WTC11 (cell line): ENCODE measurements around the gene CCDC34. TPM values are rescaled to one million over a fixed set of nuclear protein-coding genes. Genes with fewer than 3 reads are reported as not detected.

Source experiments
- ATAC-seq: fragments of 200-7000 bp; cut with Tn5 transposase; 2 replicates; pipeline ENCODE4 v1.10.0; 2021; ENCODE audit warnings: mild to moderate bottlenecking, moderate library complexity
- CTCF ChIA-PET: fragments of 300-600 bp; sonication (Branson Sonifier 250); formaldehyde crosslinking; loops from one replicate; lab custom pipeline; 2021; ENCODE audit warnings: antibody characterized with exemption; lab: Charles Lee
- POLR2A ChIA-PET: fragments of 350-600 bp; sonication (Branson Sonifier 250); formaldehyde crosslinking; loops from one replicate; lab custom pipeline; 2021; ENCODE audit warnings: antibody characterized with exemption; lab: Charles Lee
- DNase-seq: peaks from one replicate; pipeline ENCODE4 v3.0.0; 2021; ENCODE audit warnings: low spot score
- H3K27ac Mint-ChIP-seq: 2 replicates; pipeline ENCODE4 v1.8.0; 2021; ENCODE audit warnings: mixed read lengths
- H3K27me3 Mint-ChIP-seq: 2 replicates; pipeline ENCODE4 v1.8.0; 2021; ENCODE audit warnings: low read depth, mild to moderate bottlenecking, moderate library complexity, mixed read lengths
- H3K36me3 Mint-ChIP-seq: 2 replicates; pipeline ENCODE4 v1.8.0; 2021; ENCODE audit warnings: mixed read lengths
- H3K4me1 Mint-ChIP-seq: 2 replicates; pipeline ENCODE4 v1.8.0; 2022; ENCODE audit warnings: mixed read lengths
- H3K4me3 Mint-ChIP-seq: 2 replicates; pipeline ENCODE4 v1.8.0; 2021; ENCODE audit warnings: mild to moderate bottlenecking, moderate library complexity, mixed read lengths
- H3K9me3 Mint-ChIP-seq: 2 replicates; pipeline ENCODE4 v1.8.0; 2021; ENCODE audit warnings: mixed read lengths
- AFF4 ChIP-seq: sonication (generic); formaldehyde crosslinking; IDR thresholded peaks from 2 replicates; pipeline ENCODE4 v1.8.1; 2023; ENCODE audit warnings: mild to moderate bottlenecking, missing genetic modification reagents, borderline replicate concordance
- ATF6 ChIP-seq: sonication (generic); formaldehyde crosslinking; IDR thresholded peaks from 2 replicates; pipeline ENCODE4 v1.8.1; 2023; ENCODE audit warnings: mild to moderate bottlenecking, missing genetic modification reagents
- CDX4 ChIP-seq: fragments of 250-450 bp; sonication (Bioruptor Pico); IDR thresholded peaks from 2 replicates; pipeline ENCODE4 v1.9.0; 2021; ENCODE audit warnings: moderate library complexity, mild to moderate bottlenecking, inconsistent platforms, borderline replicate concordance
- CREM ChIP-seq: sonication (generic); formaldehyde crosslinking; IDR thresholded peaks from 2 replicates; pipeline ENCODE4 v1.8.1; 2022; ENCODE audit warnings: mild to moderate bottlenecking, missing genetic modification reagents, moderate library complexity
- EMX1 ChIP-seq: fragments of 250-450 bp; sonication (Bioruptor Pico); IDR thresholded peaks from 2 replicates; pipeline ENCODE4 v1.8.0; 2021; ENCODE audit warnings: mild to moderate bottlenecking
- JUN ChIP-seq: sonication (generic); formaldehyde crosslinking; IDR thresholded peaks from 2 replicates; pipeline ENCODE4 v1.8.0; 2023; ENCODE audit warnings: mild to moderate bottlenecking, missing genetic modification reagents
- MYBL2 ChIP-seq: sonication (generic); formaldehyde crosslinking; IDR thresholded peaks from 2 replicates; pipeline ENCODE4 v1.8.1; 2023; ENCODE audit warnings: mild to moderate bottlenecking, moderate library complexity, missing genetic modification reagents
- NFATC4 ChIP-seq: fragments of 250-450 bp; sonication (Bioruptor Pico); IDR thresholded peaks from 2 replicates; pipeline ENCODE4 v1.9.0; 2021; ENCODE audit warnings: mild to moderate bottlenecking
- NR1H2 ChIP-seq: sonication (generic); formaldehyde crosslinking; IDR thresholded peaks from 2 replicates; pipeline ENCODE4 v1.9.0; 2021; ENCODE audit warnings: mild to moderate bottlenecking, moderate library complexity, missing genetic modification reagents
- NR3C1 ChIP-seq: sonication (generic); formaldehyde crosslinking; conservative IDR thresholded peaks from 2 replicates; pipeline ENCODE4 v1.8.1; 2023; ENCODE audit warnings: low read depth, mild to moderate bottlenecking, missing genetic modification reagents
- RELA ChIP-seq: sonication (generic); formaldehyde crosslinking; IDR thresholded peaks from 2 replicates; pipeline ENCODE4 v1.8.1; 2022; ENCODE audit warnings: missing genetic modification reagents, mild to moderate bottlenecking, borderline replicate concordance
- RORB ChIP-seq: fragments of 250-450 bp; sonication (Bioruptor Pico); IDR thresholded peaks from 2 replicates; pipeline ENCODE4 v1.9.0; 2021; ENCODE audit warnings: mild to moderate bottlenecking
- SOX15 ChIP-seq: fragments of 250-450 bp; sonication (Bioruptor Pico); IDR thresholded peaks from 2 replicates; pipeline ENCODE4 v1.9.0; 2021; ENCODE audit warnings: mild to moderate bottlenecking
- SP1 ChIP-seq: sonication (generic); formaldehyde crosslinking; conservative IDR thresholded peaks from 2 replicates; pipeline ENCODE4 v1.8.1; 2022; ENCODE audit warnings: missing genetic modification reagents
- TP53 ChIP-seq: sonication (generic); formaldehyde crosslinking; IDR thresholded peaks from 2 replicates; pipeline ENCODE4 v1.8.1; 2023; ENCODE audit warnings: mild to moderate bottlenecking, missing genetic modification reagents
- ZBTB43 ChIP-seq: sonication (generic); formaldehyde crosslinking; IDR thresholded peaks from 2 replicates; pipeline ENCODE4 v1.8.1; 2023; ENCODE audit warnings: mild to moderate bottlenecking, missing genetic modification reagents
- ZNF263 ChIP-seq: sonication (generic); formaldehyde crosslinking; IDR thresholded peaks from 2 replicates; pipeline ENCODE4 v1.8.1; 2022; ENCODE audit warnings: low read depth, mild to moderate bottlenecking, moderate library complexity, missing genetic modification reagents
- ZNF317 ChIP-seq: sonication (generic); formaldehyde crosslinking; IDR thresholded peaks from 2 replicates; pipeline ENCODE4 v1.8.1; 2023; ENCODE audit warnings: low read depth, mild to moderate bottlenecking, moderate library complexity, missing genetic modification reagents, borderline replicate concordance
- ZNF423 ChIP-seq: fragments of 250-450 bp; sonication (Bioruptor Pico); IDR thresholded peaks from 2 replicates; pipeline ENCODE4 v2.1.2; 2022; ENCODE audit warnings: mild to moderate bottlenecking, moderate library complexity
- ZNF425 ChIP-seq: fragments of 250-450 bp; sonication (Bioruptor Pico); conservative IDR thresholded peaks from 2 replicates; pipeline ENCODE4 v1.9.0; 2021; ENCODE audit warnings: mild to moderate bottlenecking
- ZNF512 ChIP-seq: sonication (generic); formaldehyde crosslinking; IDR thresholded peaks from 2 replicates; pipeline ENCODE4 v1.8.1; 2022; ENCODE audit warnings: missing genetic modification reagents, borderline replicate concordance
- ZNF532 ChIP-seq: fragments of 250-450 bp; sonication (Bioruptor Pico); IDR thresholded peaks from 2 replicates; pipeline ENCODE4 v1.9.0; 2021; ENCODE audit warnings: mild to moderate bottlenecking, borderline replicate concordance
- total RNA-seq: library from RNA; stranded (reverse); gene quantifications from 3 replicates; pipeline ENCODE4 v1.2.3, GENCODE V29; 2021

CCDC34 gene
- total RNA-seq, 1 experiment from 2014 or later, result 23.7 TPM

- no peak for TF ChIP-seq RORB
- no peak for TF ChIP-seq ZNF423 (CRISPR knock-in tag)
- TF ChIP-seq MYBL2 (CRISPR knock-in tag), result no peak
- TF ChIP-seq ATF6 (CRISPR knock-in tag), result no peak
- TF ChIP-seq TP53 (CRISPR knock-in tag), result no peak
- TF ChIP-seq AFF4, result no peak
- no peak for TF ChIP-seq ZNF532 (CRISPR knock-in tag)
- TF ChIP-seq ZNF425 (CRISPR knock-in tag), result no peak
- no peak for TF ChIP-seq EMX1 (CRISPR knock-in tag)
- no peak for TF ChIP-seq RELA (CRISPR knock-in tag)
- TF ChIP-seq ZBTB43 (CRISPR knock-in tag), result no peak
Measured at GRCh38 chr11:27371489-27371888, 8.5 kb upstream of the CCDC34 start (continued).

GRCh38 chr11:27370374-27370773, 7.4 kb upstream of the CCDC34 start:
- peak; percentile 79 for ATAC-seq
- CTCF ChIA-PET, result interaction anchor here (0.7 to 1.3 kb wide), 4 partner anchors 11 to 186 kb away, joined by 3 to 4 read pairs (median 4); no protein-coding TSS in a partner anchor
- H3K36me3 Mint-ChIP-seq, result peaks cover 44% of the 10 kb centered on the region
- TF ChIP-seq CDX4 (no peak), JUN (CRISPR knock-in tag) (no peak), ZNF423 (CRISPR knock-in tag) (no peak), ZNF263 (CRISPR knock-in tag) (no peak), CREM (CRISPR knock-in tag) (no peak), ZNF317 (CRISPR knock-in tag) (no peak), SOX15 (CRISPR knock-in tag) (no peak), NR1H2 (CRISPR knock-in tag) (no peak), ZNF512 (CRISPR knock-in tag) (no peak), NR3C1 (CRISPR knock-in tag) (no peak), NFATC4 (CRISPR knock-in tag) (no peak), SP1 (CRISPR knock-in tag) (no peak)

More at GRCh38 chr11:27370374-27370773, 7.4 kb upstream of the CCDC34 start:
- no peak for DNase-seq
- Mint-ChIP-seq H3K27me3 (no peaks in the 10 kb centered on the region), H3K4me1 (no peaks in the 10 kb centered on the region), H3K9me3 (no peaks in the 10 kb centered on the region), H3K27ac (no peak overlapping the region), H3K4me3 (no peak overlapping the region)
- POLR2A ChIA-PET, result interaction anchor here (0.6 kb wide), 1 partner anchor 93 kb away, joined by 5 read pairs; no protein-coding TSS in a partner anchor
